Heart left ventricle (tissue), 16 donors: ENCODE data around the gene RAPSN. TPM values are rescaled to one million over a fixed set of nuclear protein-coding genes. Genes with fewer than 3 reads are reported as not detected.

Experiments used
- ATAC-seq, 4 donors: fragments of 200-7000 bp; cut with Tn5 transposase; one replicate each; pipeline ENCODE4 v1.9.1; 2020 to 2022; ENCODE audit warnings: moderate library complexity in 4 of 4, mild to moderate bottlenecking in 3 of 4, moderate number of reproducible peaks in 1 of 4
- DNase-seq, 5 donors: peaks; one replicate each; pipeline ENCODE4 v3.0.0-alpha.2; 2020
- H3K27ac ChIP-seq, 12 donors: fragments of 200-600 bp; sonication (generic) in 4 of 12; one replicate each; pipeline versions ENCODE4 v1.5.0 to v1.8.0; 2016 to 2022; ENCODE audit warnings: mild to moderate bottlenecking in 2 of 12
- H3K27me3 ChIP-seq, 9 donors: fragments of 200-600 bp; sonication (generic) in 2 of 9; one replicate each; pipeline versions ENCODE4 v1.5.1 to v1.8.0; 2016 to 2022; ENCODE audit warnings: mild to moderate bottlenecking in 3 of 9
- H3K36me3 ChIP-seq, 9 donors: fragments of 200-600 bp; sonication (generic) in 2 of 9; one replicate each; pipeline versions ENCODE4 v1.5.0 to v1.8.0; 2018 to 2022; ENCODE audit warnings: mild to moderate bottlenecking in 2 of 9
- H3K4me1 ChIP-seq, 12 donors: fragments of 200-600 bp; sonication (generic) in 4 of 12; one replicate each; pipeline versions ENCODE4 v1.5.0 to v1.8.0; 2016 to 2022; ENCODE audit warnings: mild to moderate bottlenecking in 3 of 12
- H3K4me3 ChIP-seq, 12 donors: fragments of 200-600 bp; sonication (generic) in 4 of 12; one replicate each; pipeline versions ENCODE4 v1.5.0 to v1.8.0; 2017 to 2022; ENCODE audit warnings: mild to moderate bottlenecking in 9 of 12, moderate library complexity in 4 of 12
- H3K9me3 ChIP-seq, 12 donors: fragments of 200-600 bp; sonication (generic) in 4 of 12; one replicate each; pipeline versions ENCODE4 v1.5.0 to v1.8.0; 2016 to 2022; ENCODE audit warnings: mild to moderate bottlenecking in 1 of 12
- POLR2A ChIP-seq, 2 donors: fragments of 450-650 bp; IDR thresholded peaks; one replicate each; pipeline ENCODE4 v1.6.1; 2017; ENCODE audit warnings: antibody characterized with exemption in 2 of 2, mild to moderate bottlenecking in 2 of 2, moderate library complexity in 2 of 2
- WGBS, 4 donors: extraction: QIAGEN DNeasy Blood & Tissue Kit in 2 of 4; methylation state at CpG; one replicate each; pipeline versions ENCODE4 v1.1.5 to v1.1.7; 2013 to 2018; 5-methylcytosine and 5-hydroxymethylcytosine counted together
- intact Hi-C, 10 donors: fragments of 100-400 bp; cut with DNase I; formaldehyde crosslinking; loops; one replicate each; pipeline versions ENCODE4 v1.11.1 to v1.14.2; 2022
- long read RNA-seq, 3 donors: library from polyadenylated mRNA; unstranded; transcript quantifications; one replicate each; pipeline ENCODE4 v2.0.0, GENCODE V29; 2020 to 2021
- polyA plus RNA-seq, 2 donors: library from polyadenylated mRNA; stranded (reverse); fragments of 200-250 nt; gene quantifications; one replicate each; pipeline ENCODE4 v1.2.3, GENCODE V29; 2013
- total RNA-seq, 9 donors: library from RNA; depleted of rRNA in 2 of 9; stranded (reverse); fragments of >200 nt in 2 of 9; fragmentation: NEBNext Ultra II Directional in 3 of 9; extraction: Animal tissue kit (Norgen Biotek cat#: 25700) in 3 of 9; gene quantifications; one replicate each; pipeline versions ENCODE4 v1.1.0 to v1.2.4, GENCODE V29; 2016 to 2023
- TF ChIP-seq, protein P1 (sequence below), 12 donors: fragments of 200-600 bp; sonication (generic) in 4 of 12; IDR thresholded peaks; one replicate each; pipeline versions ENCODE4 v1.5.0 to v1.8.0; 2018 to 2022; ENCODE audit warnings: antibody characterized with exemption in 12 of 12, mild to moderate bottlenecking in 5 of 12
- donor health status: ischemic (EF 13 %, LVEDD 7.1; RV severe dilation, severe dysfunction).
- donor health status: healthy with polysubstance abuse.
- donor health status: DM: no; HTN: yes; CAD: no.
- donor health status: DM: no; HTN: no; CAD: no.
- donor health status: ischemic (EF 25% LVEDD 6.9; RV normal size, moderate dysfunction).
- donor health status: ischemic (EF 25% LVEDD 5.7; RV mildly dilated, moderate dysfunction).
- donor health status: healthy.
- donor health status: DM: yes; HTN: yes; CAD: no.
- donor health status: ischemic (EF 35%, LVEDD 5.7; RV mildly dilated, moderate dysfunction).
- donor health status: nonischemic (EF 11% LVEDD 7.7; RV severe dilation, severe dysfunction).
- donor health status: DM: yes; HTN: yes; CAD: no.
- donor health status: PGD.
- donor health status: ischemic (EF 29% LVEDD 5.4; RV normal size, mild dysfunction).
- donor health status: nonischemic (EF 23%, LVEDD 6.1; RV moderate dilation, normal function).

RAPSN gene
- 1 to 10 TPM; 1.4 to 6.5 (median 3.6) TPM for total RNA-seq
- 1 to 10 TPM in 1 of 2 donors, under 1 TPM in 1; 0.43 to 2.2 TPM for polyA plus RNA-seq
- long read RNA-seq, donor 1, transcript RAPSN-201 (8 exons, 1,671 nt) = major isoform, 7 of 13 reads
- long read RNA-seq, donor 1, partial matches to known transcripts = 1 of 13 reads
- long read RNA-seq, donor 1, other reads (novel, unspliced or antisense) = 5 of 13 reads
- long read RNA-seq, donor 2, transcript RAPSN-201 (8 exons, 1,671 nt) = major isoform, 22 of 36 reads
- long read RNA-seq, donor 2, partial matches to known transcripts = 5 of 36 reads
- long read RNA-seq, donor 2, other reads (novel, unspliced or antisense) = 8 of 36 reads
- long read RNA-seq, donor 3, partial matches to known transcripts = 0 of 4 reads
- long read RNA-seq, donor 3, other reads (novel, unspliced or antisense) = 1 of 4 reads

GRCh38 chr11:47448566-47449427, at the start of gene RAPSN:
RAPSN (minus strand) TSS chr11:47449136; CDS start chr11:47448964, 172 bp downstream.
- Histone ChIP-seq H3K4me1 (peaks cover 0 to 11% (median 0%) of the 10 kb centered on the region in 12 donors), H3K36me3 (no peaks in the 10 kb centered on the region), H3K9me3 (no peaks in the 10 kb centered on the region), H3K27me3 (no peaks in the 10 kb centered on the region), H3K4me3 (no peak within 1 kb of the TSS), H3K27ac (no peak within 1 kb of the TSS)
- ATAC-seq (peak; percentile 45 to 85 (median 70)), DNase-seq (peak in 3 of 5 donors; percentile 37 to 51 (median 42))
- 66 to 76% (median 73%) methylated on average over 18 to 32 of the region's 32 CpGs for WGBS, 4 donors
- intact Hi-C loops = no loop called here
- no peak for TF ChIP-seq POLR2A (IDR thresholded peaks at IDR 0.05)
- TF ChIP-seq, protein P1, sequence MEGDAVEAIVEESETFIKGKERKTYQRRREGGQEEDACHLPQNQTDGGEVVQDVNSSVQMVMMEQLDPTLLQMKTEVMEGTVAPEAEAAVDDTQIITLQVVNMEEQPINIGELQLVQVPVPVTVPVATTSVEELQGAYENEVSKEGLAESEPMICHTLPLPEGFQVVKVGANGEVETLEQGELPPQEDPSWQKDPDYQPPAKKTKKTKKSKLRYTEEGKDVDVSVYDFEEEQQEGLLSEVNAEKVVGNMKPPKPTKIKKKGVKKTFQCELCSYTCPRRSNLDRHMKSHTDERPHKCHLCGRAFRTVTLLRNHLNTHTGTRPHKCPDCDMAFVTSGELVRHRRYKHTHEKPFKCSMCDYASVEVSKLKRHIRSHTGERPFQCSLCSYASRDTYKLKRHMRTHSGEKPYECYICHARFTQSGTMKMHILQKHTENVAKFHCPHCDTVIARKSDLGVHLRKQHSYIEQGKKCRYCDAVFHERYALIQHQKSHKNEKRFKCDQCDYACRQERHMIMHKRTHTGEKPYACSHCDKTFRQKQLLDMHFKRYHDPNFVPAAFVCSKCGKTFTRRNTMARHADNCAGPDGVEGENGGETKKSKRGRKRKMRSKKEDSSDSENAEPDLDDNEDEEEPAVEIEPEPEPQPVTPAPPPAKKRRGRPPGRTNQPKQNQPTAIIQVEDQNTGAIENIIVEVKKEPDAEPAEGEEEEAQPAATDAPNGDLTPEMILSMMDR (IDR thresholded peaks at IDR 0.05) = no peak

DNA sequence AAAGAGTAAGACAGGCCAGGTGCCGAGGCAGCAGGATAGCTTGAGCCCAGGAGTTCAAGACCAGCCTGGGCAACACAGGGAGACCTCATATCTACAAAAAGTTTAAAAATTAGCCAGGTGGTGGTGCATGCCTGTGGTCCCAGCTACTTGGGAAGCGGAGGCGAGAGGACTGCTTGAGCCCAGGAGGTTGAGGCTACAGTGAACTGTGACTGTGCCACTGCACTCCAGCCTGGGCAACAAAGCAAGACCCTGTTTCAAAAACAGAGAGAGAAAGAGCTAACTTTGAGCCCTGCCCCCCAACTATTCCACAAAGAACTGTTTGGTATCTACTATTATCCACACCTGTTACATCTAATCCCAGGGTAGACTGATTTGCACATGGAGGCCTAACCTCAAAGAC, 49.2 kb upstream of the RAPSN start:
- Histone ChIP-seq H3K27me3 (no peaks in the 10 kb centered on the region), H3K4me3 (no peak overlapping the region), H3K27ac (peak overlapping the region in 1 of 12 donors; percentile 84), H3K36me3 (peaks cover 0 to 39% (median 8%) of the 10 kb centered on the region in 9 donors), H3K4me1 (peaks cover 4 to 85% (median 57%) of the 10 kb centered on the region in 12 donors), H3K9me3 (no peaks in the 10 kb centered on the region)
- ATAC-seq (no peak), DNase-seq (no peak)
- WGBS, 4 donors = 97 to 99% (median 98%) methylated on average over 3 of the region's 3 CpGs
- intact Hi-C loops = loop anchor here in 4 of 10 donors (5.0 to 10.0 kb wide), 4 partner anchors 44 to 57 kb away; partner anchors contain the start of gene CELF1 (in 2 of the 4)
- TF ChIP-seq, protein P1 (IDR thresholded peaks at IDR 0.05) = no peak
- no peak for TF ChIP-seq POLR2A (IDR thresholded peaks at IDR 0.05)

GRCh38 chr11:47496808-47497207, 47.9 kb upstream of the RAPSN start:
- no peak for DNase-seq
- no peak for ATAC-seq
- H3K9me3 ChIP-seq = no peaks in the 10 kb centered on the region
- peaks cover 0 to 45% (median 8%) of the 10 kb centered on the region in 9 donors for H3K36me3 ChIP-seq
- intact Hi-C loops = loop anchor here in 4 of 10 donors (5.0 to 10.0 kb wide), 4 partner anchors 45 to 58 kb away; partner anchors contain the start of gene CELF1 (in 2 of the 4)
- H3K4me1 ChIP-seq = peaks cover 4 to 80% (median 58%) of the 10 kb centered on the region in 12 donors
- no peaks in the 10 kb centered on the region for H3K27me3 ChIP-seq
- H3K4me3 ChIP-seq = no peak overlapping the region
- no peak for TF ChIP-seq POLR2A (IDR thresholded peaks at IDR 0.05)
- TF ChIP-seq, protein P1 (IDR thresholded peaks at IDR 0.05) = no peak
- H3K27ac ChIP-seq = no peak overlapping the region
